SU-DHL-6 (cell line): ENCODE data around the gene RCN2.
A peak's percentile ranks its signal among the peaks of the same experiment; 100 is the strongest.

Experiments
- H2AFZ ChIP-seq: fragments of 200-600 bp; sonication (generic); 2 replicates; pipeline ENCODE4 v1.6.1; 2014; ENCODE audit warnings: low read depth, mild to moderate bottlenecking, moderate library complexity, mixed read lengths, antibody characterized with exemption, low read length; ENCODE audit not compliant: severe bottlenecking
- H3F3A ChIP-seq: fragments of 200-600 bp; shearing (Covaris generic); 2 replicates; pipeline ENCODE4 v1.6.0; 2016; ENCODE audit warnings: antibody characterized with exemption, mild to moderate bottlenecking; ENCODE audit not compliant: insufficient read depth
- H3K27ac ChIP-seq: fragments of 200-600 bp; sonication (generic); 2 replicates; pipeline ENCODE4 v1.5.1; 2016; ENCODE audit warnings: low read depth, mild to moderate bottlenecking, low read length, moderate library complexity, mixed read lengths
- H3K27me3 ChIP-seq: fragments of 200-600 bp; sonication (generic), shearing (Covaris generic); 2 replicates; pipeline ENCODE4 v1.6.0; 2014; ENCODE audit warnings: mild to moderate bottlenecking, low read length
- H3K36me3 ChIP-seq: fragments of 200-600 bp; sonication (generic); 2 replicates; pipeline ENCODE4 v1.6.1; 2014; ENCODE audit warnings: mild to moderate bottlenecking, low read length, mixed read lengths
- H3K4me2 ChIP-seq: fragments of 300-600, 200-600 bp; shearing (Covaris generic), sonication (generic); 2 replicates; pipeline ENCODE4 v1.6.0; 2014; ENCODE audit warnings: low read length, low read depth, mild to moderate bottlenecking; ENCODE audit not compliant: poor library complexity, severe bottlenecking
- H3K4me3 ChIP-seq: fragments of 200-600 bp; sonication (generic); 2 replicates; pipeline ENCODE4 v1.5.1; 2014; ENCODE audit warnings: antibody characterized with exemption, low read length, mild to moderate bottlenecking, mixed read lengths; ENCODE audit not compliant: insufficient read depth, poor library complexity, severe bottlenecking
- H3K79me2 ChIP-seq: fragments of 200-600 bp; sonication (generic); 2 replicates; pipeline ENCODE4 v1.6.1; 2014; ENCODE audit warnings: mild to moderate bottlenecking, low read length, moderate library complexity; ENCODE audit not compliant: insufficient read depth
- H3K9ac ChIP-seq: fragments of 200-600 bp; sonication (generic); 2 replicates; pipeline ENCODE4 v1.7.0; 2014; ENCODE audit warnings: mild to moderate bottlenecking, low read length
- H3K9me2 ChIP-seq: fragments of 200-600 bp; sonication (generic); replicated peaks from 2 replicates; pipeline ENCODE4 v1.6.1; 2014; ENCODE audit warnings: low read length; ENCODE audit not compliant: insufficient read depth
- H3K9me3 ChIP-seq: fragments of 200-600 bp; sonication (generic); 2 replicates; pipeline ENCODE4 v1.6.1; 2014; ENCODE audit warnings: low read length, mixed read lengths; ENCODE audit not compliant: insufficient read depth
- H4K20me1 ChIP-seq: fragments of 200-600 bp; sonication (generic); 2 replicates; pipeline ENCODE4 v1.6.1; 2014; ENCODE audit warnings: low read depth, mild to moderate bottlenecking, antibody characterized with exemption, low read length, moderate library complexity, mixed read lengths
- EZH2phosphoT487 ChIP-seq: fragments of 200-600 bp; sonication (generic), shearing (Covaris generic); conservative IDR thresholded peaks from 2 replicates; pipeline ENCODE4 v1.6.1; 2018; ENCODE audit warnings: mild to moderate bottlenecking, antibody characterized with exemption, low read length, moderate library complexity, mixed read lengths
- TF ChIP-seq, protein P1 (sequence below): fragments of 200-600 bp; sonication (generic); IDR thresholded peaks from one replicate; pipeline ENCODE4 v1.5.1; 2017; ENCODE audit warnings: antibody characterized with exemption, mild to moderate bottlenecking, low read length, moderate library complexity; ENCODE audit not compliant: insufficient read depth, poor library complexity, severe bottlenecking

Gene RCN2

GRCh38 chr15:76993114-76993725 lies 61.7 kb downstream of the RCN2 start:
- Histone ChIP-seq H3K79me2 (no peaks in the 10 kb centered on the region), H3K4me3 (no peak overlapping the region), H2AFZ (no peak overlapping the region), H3K9ac (no peak overlapping the region), H3K27me3 (no peaks in the 10 kb centered on the region), H3K36me3 (no peaks in the 10 kb centered on the region), H4K20me1 (no peaks in the 10 kb centered on the region), H3K9me2 (no peaks in the 10 kb centered on the region), H3K4me2 (no peak overlapping the region), H3F3A (no peaks in the 10 kb centered on the region), H3K27ac (no peak overlapping the region), H3K9me3 (no peaks in the 10 kb centered on the region)
- no peak for TF ChIP-seq EZH2phosphoT487
- TF ChIP-seq, protein P1, sequence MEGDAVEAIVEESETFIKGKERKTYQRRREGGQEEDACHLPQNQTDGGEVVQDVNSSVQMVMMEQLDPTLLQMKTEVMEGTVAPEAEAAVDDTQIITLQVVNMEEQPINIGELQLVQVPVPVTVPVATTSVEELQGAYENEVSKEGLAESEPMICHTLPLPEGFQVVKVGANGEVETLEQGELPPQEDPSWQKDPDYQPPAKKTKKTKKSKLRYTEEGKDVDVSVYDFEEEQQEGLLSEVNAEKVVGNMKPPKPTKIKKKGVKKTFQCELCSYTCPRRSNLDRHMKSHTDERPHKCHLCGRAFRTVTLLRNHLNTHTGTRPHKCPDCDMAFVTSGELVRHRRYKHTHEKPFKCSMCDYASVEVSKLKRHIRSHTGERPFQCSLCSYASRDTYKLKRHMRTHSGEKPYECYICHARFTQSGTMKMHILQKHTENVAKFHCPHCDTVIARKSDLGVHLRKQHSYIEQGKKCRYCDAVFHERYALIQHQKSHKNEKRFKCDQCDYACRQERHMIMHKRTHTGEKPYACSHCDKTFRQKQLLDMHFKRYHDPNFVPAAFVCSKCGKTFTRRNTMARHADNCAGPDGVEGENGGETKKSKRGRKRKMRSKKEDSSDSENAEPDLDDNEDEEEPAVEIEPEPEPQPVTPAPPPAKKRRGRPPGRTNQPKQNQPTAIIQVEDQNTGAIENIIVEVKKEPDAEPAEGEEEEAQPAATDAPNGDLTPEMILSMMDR, result no peak

DNA sequence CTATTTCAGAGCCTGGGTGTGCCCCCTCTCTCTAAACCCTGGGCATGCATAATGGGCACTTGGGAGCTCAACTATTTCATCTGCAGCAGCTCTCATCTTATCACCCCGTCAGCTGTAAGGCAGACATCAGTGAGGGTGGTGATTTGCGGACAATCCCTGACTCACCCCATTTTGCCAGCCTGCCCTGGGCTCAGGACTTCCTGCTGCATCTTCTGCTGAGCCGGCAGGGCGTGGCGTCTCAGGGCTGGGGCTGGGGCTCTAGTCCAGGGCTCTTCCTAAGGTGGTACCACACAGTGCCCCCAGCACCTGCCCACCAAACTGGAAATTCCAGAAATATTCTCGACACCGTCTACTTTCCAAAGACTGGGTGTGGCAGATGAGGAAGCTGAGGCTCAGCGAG lies 62.5 kb downstream of the RCN2 start:
- Histone ChIP-seq H3K36me3 (no peaks in the 10 kb centered on the region), H3K27me3 (no peaks in the 10 kb centered on the region), H3K4me2 (no peak overlapping the region), H3F3A (no peaks in the 10 kb centered on the region), H4K20me1 (no peaks in the 10 kb centered on the region), H3K9ac (no peak overlapping the region), H3K4me3 (no peak overlapping the region), H3K27ac (no peak overlapping the region), H3K79me2 (no peaks in the 10 kb centered on the region), H3K9me3 (no peaks in the 10 kb centered on the region), H3K9me2 (no peaks in the 10 kb centered on the region), H2AFZ (no peak overlapping the region)
- TF ChIP-seq, protein P1, result no peak
- TF ChIP-seq EZH2phosphoT487, result no peak

DNA sequence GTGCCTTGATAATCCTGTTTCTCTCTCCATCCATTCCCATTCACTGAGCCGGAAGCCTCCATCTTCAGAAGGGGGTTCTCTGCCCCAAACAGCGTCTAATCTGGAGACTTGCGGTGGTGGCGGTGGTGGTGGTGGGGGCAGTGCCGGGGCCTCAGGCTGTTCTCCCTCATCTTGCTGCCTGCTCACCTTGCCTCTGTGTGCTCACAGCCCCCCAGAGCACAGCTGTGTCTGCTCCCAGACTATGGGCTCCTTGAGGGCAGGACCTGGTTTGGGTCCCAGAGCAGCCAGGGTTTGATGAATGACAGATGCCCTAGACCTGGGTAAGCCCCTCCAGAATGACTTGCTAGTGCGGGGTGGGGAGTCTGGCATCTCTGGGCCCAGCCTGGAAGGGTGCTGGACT lies 62.9 kb downstream of the RCN2 start:
- H3K36me3 ChIP-seq, result no peaks in the 10 kb centered on the region
- no peak overlapping the region for H3K9ac ChIP-seq
- H3K4me3 ChIP-seq, result no peak overlapping the region
- H3K9me3 ChIP-seq, result no peaks in the 10 kb centered on the region
- H4K20me1 ChIP-seq, result no peaks in the 10 kb centered on the region
- H3F3A ChIP-seq, result no peaks in the 10 kb centered on the region
- H3K9me2 ChIP-seq, result no peaks in the 10 kb centered on the region
- H3K27me3 ChIP-seq, result no peaks in the 10 kb centered on the region
- no peak overlapping the region for H3K27ac ChIP-seq
- no peaks in the 10 kb centered on the region for H3K79me2 ChIP-seq
- peak overlapping the region; percentile 86 for H2AFZ ChIP-seq
- H3K4me2 ChIP-seq, result no peak overlapping the region
- TF ChIP-seq, protein P1, result no peak
- TF ChIP-seq EZH2phosphoT487, result no peak
